ENCODE data around the gene GRM2. TPM values are rescaled to one million over a fixed set of nuclear protein-coding genes. Genes with fewer than 3 reads are reported as not detected.

Gene GRM2
- total and polyA plus RNA-seq, 2 donors (not counting 1 experiment from before 2014, with no cell fraction given) = under 0.01 to 0.06 TPM

DNA sequence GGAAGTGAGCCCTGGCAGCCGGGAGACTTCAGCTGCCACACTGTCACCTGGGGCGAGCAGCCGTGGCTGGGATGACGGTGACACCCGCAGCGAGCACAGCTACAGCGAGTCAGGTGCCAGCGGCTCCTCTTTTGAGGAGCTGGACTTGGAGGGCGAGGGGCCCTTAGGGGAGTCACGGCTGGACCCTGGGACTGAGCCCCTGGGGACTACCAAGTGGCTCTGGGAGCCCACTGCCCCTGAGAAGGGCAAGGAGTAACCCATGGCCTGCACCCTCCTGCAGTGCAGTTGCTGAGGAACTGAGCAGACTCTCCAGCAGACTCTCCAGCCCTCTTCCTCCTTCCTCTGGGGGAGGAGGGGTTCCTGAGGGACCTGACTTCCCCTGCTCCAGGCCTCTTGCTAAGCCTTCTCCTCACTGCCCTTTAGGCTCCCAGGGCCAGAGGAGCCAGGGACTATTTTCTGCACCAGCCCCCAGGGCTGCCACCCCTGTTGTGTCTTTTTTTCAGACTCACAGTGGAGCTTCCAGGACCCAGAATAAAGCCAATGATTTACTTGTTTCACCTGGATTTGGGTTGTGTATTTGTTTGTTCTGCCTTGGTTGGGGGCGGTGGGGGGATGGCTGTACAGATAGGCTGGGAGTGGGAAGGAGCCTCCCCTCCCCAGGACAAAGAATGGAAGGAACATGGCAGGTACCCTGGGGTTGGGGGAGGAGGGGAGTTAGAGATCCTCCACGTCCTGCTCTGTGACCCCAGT is 2.9 kb upstream of the GRM2 start:
- TF ChIP-seq EZH2 (IDR thresholded peaks at IDR 0.05; ENCODE audit: low read length, missing control alignments) = no peak
- TF ChIP-seq, protein P1, sequence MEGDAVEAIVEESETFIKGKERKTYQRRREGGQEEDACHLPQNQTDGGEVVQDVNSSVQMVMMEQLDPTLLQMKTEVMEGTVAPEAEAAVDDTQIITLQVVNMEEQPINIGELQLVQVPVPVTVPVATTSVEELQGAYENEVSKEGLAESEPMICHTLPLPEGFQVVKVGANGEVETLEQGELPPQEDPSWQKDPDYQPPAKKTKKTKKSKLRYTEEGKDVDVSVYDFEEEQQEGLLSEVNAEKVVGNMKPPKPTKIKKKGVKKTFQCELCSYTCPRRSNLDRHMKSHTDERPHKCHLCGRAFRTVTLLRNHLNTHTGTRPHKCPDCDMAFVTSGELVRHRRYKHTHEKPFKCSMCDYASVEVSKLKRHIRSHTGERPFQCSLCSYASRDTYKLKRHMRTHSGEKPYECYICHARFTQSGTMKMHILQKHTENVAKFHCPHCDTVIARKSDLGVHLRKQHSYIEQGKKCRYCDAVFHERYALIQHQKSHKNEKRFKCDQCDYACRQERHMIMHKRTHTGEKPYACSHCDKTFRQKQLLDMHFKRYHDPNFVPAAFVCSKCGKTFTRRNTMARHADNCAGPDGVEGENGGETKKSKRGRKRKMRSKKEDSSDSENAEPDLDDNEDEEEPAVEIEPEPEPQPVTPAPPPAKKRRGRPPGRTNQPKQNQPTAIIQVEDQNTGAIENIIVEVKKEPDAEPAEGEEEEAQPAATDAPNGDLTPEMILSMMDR (conservative IDR thresholded peaks at IDR 0.05 in 1 of 2, IDR thresholded peaks at IDR 0.05 in 1 of 2; ENCODE audit: low read depth in 1 of 2, low read length in 2 of 2) = no peak
- no peaks in the 10 kb centered on the region for H3K79me2 ChIP-seq (ENCODE audit: control insufficient read depth, insufficient read depth, low read length)
- no peaks in the 10 kb centered on the region for H3K9me3 ChIP-seq (ENCODE audit: control insufficient read depth, insufficient read depth, low read depth, low read length)
- H3K4me2 ChIP-seq (ENCODE audit: extremely low read depth, insufficient read depth, low read length) = no peak overlapping the region
- no peaks in the 10 kb centered on the region for H4K20me1 ChIP-seq (ENCODE audit: control insufficient read depth, extremely low read depth, insufficient read depth, low read length)
- H3K27ac ChIP-seq (ENCODE audit: insufficient read depth, low read length) = no peak overlapping the region
- no peak overlapping the region for H3K4me3 ChIP-seq (replicated peaks in 1 of 4; ENCODE audit: control extremely low read depth in 1 of 4, insufficient read depth in 1 of 4, low read depth in 3 of 4, low read length in 4 of 4)
- H3K4me1 ChIP-seq (ENCODE audit: control insufficient read depth, extremely low read depth, insufficient read depth, low read length) = no peaks in the 10 kb centered on the region
- no peak overlapping the region for H2AFZ ChIP-seq (ENCODE audit: low read length)
- no peak for DNase-seq (ENCODE audit: low read depth in 2 of 2)
- no peaks in the 10 kb centered on the region for H3K27me3 ChIP-seq (ENCODE audit: control insufficient read depth, insufficient read depth, low read length)
- H3K9ac ChIP-seq (ENCODE audit: insufficient read depth, low read length) = no peak overlapping the region
- H3K36me3 ChIP-seq (ENCODE audit: control insufficient read depth, insufficient read depth, low read length) = peaks cover 5% of the 10 kb centered on the region

DNA sequence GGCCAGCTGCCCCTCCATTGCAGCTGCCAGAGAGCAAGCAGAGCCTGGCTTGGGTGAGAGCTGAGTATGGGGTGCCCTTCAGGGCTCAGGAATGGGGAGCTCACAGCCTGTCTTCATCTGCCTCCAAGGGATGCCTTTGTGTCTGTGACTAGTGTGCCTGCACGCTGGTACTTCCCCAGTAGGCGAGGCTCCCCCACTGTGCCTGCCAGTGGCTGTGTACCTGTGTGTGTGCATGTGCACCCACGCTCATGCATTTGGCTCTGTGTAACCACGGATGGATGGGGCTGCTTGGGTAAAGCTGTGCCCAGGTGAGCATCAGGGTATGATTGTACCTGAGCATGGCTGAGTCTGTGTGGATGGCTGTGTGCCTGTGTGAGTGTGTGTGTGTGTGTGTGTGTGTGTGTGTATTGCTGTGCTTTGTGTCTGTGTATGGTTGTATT is 2.3 kb upstream of the GRM2 start:
- Histone ChIP-seq H2AFZ (ENCODE audit: low read length) (no peak overlapping the region), H3K79me2 (ENCODE audit: control insufficient read depth, insufficient read depth, low read length) (no peaks in the 10 kb centered on the region), H3K4me2 (ENCODE audit: extremely low read depth, insufficient read depth, low read length) (no peak overlapping the region), H3K36me3 (ENCODE audit: control insufficient read depth, insufficient read depth, low read length) (peaks cover 3% of the 10 kb centered on the region), H3K9me3 (ENCODE audit: control insufficient read depth, insufficient read depth, low read depth, low read length) (no peaks in the 10 kb centered on the region), H3K9ac (ENCODE audit: insufficient read depth, low read length) (no peak overlapping the region), H3K27me3 (ENCODE audit: control insufficient read depth, insufficient read depth, low read length) (no peaks in the 10 kb centered on the region), H4K20me1 (ENCODE audit: control insufficient read depth, extremely low read depth, insufficient read depth, low read length) (no peaks in the 10 kb centered on the region), H3K27ac (ENCODE audit: insufficient read depth, low read length) (no peak overlapping the region), H3K4me3 (replicated peaks in 1 of 4; ENCODE audit: control extremely low read depth in 1 of 4, insufficient read depth in 1 of 4, low read depth in 3 of 4, low read length in 4 of 4) (no peak overlapping the region), H3K4me1 (ENCODE audit: control insufficient read depth, extremely low read depth, insufficient read depth, low read length) (no peaks in the 10 kb centered on the region)
- TF ChIP-seq, protein P1 (conservative IDR thresholded peaks at IDR 0.05 in 1 of 2, IDR thresholded peaks at IDR 0.05 in 1 of 2; ENCODE audit: low read depth in 1 of 2, low read length in 2 of 2) = no peak
- TF ChIP-seq EZH2 (IDR thresholded peaks at IDR 0.05; ENCODE audit: low read length, missing control alignments) = no peak
- no peak for DNase-seq (ENCODE audit: low read depth in 2 of 2)

DNA sequence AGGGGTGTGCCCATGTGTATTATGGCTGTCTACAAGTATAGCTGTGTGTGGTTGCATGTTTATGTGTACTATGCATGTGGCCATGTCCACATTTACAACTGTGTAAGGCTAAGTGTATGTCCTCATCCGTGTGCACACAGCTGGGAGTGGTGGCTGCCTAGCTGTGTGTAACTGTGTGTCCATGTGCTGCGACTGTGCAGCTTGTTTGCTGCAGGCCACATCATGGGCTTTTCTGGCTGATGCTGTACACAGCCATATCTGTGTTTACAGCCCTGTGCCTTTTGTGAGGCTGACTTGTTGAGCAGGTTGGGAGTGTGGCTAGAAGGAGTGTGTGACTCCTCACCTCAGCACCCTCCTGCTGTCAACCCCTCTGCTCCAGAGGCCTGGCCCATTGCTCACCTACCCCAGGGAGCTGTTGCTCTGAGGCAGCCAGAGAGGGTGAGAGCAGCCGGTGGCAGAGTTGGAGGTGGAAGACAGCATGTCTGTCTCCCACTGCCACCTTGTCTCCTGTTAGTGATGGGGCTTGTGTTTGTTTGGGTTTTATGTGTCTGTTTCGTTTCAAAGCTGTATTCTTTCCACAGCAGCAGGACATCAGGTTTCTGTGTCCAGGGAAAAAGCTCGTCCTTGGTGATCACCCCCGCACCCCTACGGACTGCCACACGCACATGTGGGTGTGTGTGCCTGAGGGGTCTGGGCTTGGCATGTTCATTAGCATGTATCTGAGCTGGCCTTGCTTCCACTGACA is 1.4 kb upstream of the GRM2 start:
- no peak for TF ChIP-seq EZH2 (IDR thresholded peaks at IDR 0.05; ENCODE audit: low read length, missing control alignments)
- TF ChIP-seq, protein P1 (conservative IDR thresholded peaks at IDR 0.05 in 1 of 2, IDR thresholded peaks at IDR 0.05 in 1 of 2; ENCODE audit: low read depth in 1 of 2, low read length in 2 of 2) = no peak
- Histone ChIP-seq H3K79me2 (ENCODE audit: control insufficient read depth, insufficient read depth, low read length) (no peaks in the 10 kb centered on the region), H3K9me3 (ENCODE audit: control insufficient read depth, insufficient read depth, low read depth, low read length) (no peaks in the 10 kb centered on the region), H3K4me3 (replicated peaks in 1 of 4; ENCODE audit: control extremely low read depth in 1 of 4, insufficient read depth in 1 of 4, low read depth in 3 of 4, low read length in 4 of 4) (no peak overlapping the region), H4K20me1 (ENCODE audit: control insufficient read depth, extremely low read depth, insufficient read depth, low read length) (no peaks in the 10 kb centered on the region), H3K4me1 (ENCODE audit: control insufficient read depth, extremely low read depth, insufficient read depth, low read length) (no peaks in the 10 kb centered on the region), H2AFZ (ENCODE audit: low read length) (no peak overlapping the region), H3K4me2 (ENCODE audit: extremely low read depth, insufficient read depth, low read length) (no peak overlapping the region), H3K9ac (ENCODE audit: insufficient read depth, low read length) (no peak overlapping the region), H3K36me3 (ENCODE audit: control insufficient read depth, insufficient read depth, low read length) (no peaks in the 10 kb centered on the region), H3K27me3 (ENCODE audit: control insufficient read depth, insufficient read depth, low read length) (no peaks in the 10 kb centered on the region), H3K27ac (ENCODE audit: insufficient read depth, low read length) (no peak overlapping the region)
- DNase-seq (ENCODE audit: low read depth in 2 of 2) = no peak

Measured in fibroblast of lung (primary cell).